ENCODE results near the gene REELD1.
A peak's percentile ranks its signal among the peaks of the same experiment; 100 is the strongest.

REELD1 gene

DNA sequence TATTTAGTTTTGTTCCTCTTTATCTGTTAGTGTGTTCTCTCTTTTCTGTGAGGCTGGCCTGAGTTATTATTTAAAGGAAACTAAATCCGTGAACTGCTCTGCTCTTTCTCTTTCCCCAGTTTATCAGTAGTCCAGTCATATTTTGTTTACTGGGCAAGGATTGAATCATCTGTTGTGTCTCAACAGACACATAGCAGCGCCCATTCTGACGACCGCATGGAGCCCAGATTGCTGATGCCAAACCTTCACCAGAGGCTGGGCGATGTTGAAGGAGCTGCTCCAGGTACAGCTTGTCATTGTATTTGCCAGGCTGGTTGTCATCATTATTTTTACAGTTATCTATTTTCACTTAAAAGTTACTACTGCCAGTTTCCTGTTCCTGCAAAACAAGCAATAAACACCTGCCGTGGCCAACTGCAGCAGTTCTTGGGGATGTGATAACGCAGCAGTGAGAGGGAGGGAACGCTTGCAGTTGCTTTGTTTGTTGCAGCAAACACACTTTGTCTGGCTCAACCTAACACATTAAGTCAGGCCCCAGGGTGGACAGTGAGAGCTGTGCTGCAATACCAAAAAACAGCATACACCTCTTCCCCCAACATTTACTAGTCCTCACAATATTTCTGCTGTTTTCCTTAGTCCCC is 10.1 kb downstream of the REELD1 start:
- DNase-seq (ENCODE audit: low spot score) = no peak

DNA sequence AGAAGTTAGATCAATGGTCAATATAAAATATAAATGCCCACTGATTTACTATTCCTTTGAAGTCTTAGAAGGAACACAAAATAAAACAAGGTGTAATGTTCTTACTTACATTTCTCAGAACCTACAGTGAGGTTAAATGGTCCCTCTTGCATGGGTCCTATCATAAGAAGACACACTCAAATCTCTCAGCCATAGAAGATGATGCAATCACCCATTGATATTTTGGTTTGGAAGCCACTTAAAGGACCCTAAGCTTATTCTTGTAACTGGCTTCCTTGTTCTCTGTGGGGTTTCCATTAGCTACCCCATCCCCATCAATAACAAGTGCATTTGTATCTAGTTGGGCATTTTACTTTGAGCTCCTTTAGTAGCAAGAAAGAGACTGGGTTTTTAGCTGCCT is 15.1 kb downstream of the REELD1 start:
- no peak for DNase-seq (ENCODE audit: low spot score)

DNA sequence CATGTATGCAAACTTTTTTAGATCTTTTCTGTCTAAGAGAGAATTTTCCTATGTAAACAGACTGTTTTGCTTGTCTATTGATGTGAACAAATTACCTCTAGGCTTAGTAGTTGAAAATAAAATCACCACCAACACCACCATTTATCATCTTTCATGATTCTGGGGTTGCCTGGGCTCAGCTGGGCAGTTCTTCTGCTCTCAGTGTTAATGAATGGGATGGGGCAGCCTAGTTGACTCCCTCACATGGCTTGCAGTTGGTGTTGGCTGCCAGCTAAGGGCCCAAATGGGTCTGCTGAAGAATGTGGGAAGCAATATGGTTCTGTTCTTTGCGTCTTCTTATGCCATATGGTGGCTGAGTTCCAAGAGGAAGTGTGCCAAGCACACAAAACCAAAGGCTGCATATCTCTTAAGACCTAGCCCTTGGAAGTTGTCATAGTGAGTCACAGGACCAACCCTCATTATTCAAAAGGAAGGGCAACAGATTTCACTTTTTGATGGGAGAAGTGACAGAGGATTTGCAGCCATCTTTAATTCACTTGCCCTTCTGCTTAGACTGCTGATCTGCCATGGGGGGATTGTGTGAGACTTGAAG is 17.9 kb downstream of the REELD1 start:
- no peak for DNase-seq (ENCODE audit: low spot score)

DNA sequence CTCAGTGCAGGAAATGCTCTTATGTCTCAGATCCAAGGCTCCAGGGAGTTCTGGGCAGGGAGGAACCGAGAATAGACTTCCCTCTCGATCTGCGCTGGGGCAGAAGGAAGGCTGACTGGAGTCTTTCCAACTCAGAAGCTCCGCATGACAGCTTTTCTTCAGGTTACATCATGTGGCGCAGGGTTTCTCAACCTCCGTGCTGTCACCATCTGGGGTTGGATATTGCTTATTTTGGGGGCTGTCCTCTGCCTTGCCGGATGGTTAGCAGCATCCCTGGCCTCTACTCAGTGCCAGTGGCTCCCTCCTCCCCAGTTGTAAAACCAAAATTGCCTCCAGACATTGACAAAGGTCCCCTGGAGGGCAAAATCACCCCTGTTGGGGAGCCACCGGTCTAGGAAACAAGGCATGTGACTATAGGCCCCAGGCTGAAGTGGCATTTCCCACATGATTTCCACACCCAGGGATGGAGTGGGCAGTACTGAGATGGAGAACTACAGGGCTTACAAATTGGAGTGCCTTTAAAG is 21.4 kb downstream of the REELD1 start:
- no peak for DNase-seq (ENCODE audit: low spot score)

DNA sequence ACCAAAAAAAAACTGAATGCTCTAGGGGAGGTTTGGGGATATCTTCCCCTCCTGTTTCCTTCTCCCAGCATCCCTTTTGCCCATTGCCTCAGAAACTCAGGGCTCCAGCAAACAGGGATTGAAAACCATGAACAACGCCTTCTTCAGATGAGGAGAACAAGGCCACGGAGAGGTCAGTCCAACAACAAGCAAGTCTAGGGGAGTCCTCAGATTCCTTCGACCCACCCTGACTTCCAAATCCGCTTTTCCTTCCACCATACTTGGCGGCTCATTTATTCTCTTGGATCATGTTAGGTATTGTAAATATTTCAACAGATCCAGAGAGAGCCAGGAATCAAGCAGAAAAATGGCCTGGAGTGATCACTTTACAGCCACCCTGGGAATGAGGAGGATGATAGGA is 21.9 kb downstream of the REELD1 start:
- DNase-seq (ENCODE audit: low spot score) = no peak

DNA sequence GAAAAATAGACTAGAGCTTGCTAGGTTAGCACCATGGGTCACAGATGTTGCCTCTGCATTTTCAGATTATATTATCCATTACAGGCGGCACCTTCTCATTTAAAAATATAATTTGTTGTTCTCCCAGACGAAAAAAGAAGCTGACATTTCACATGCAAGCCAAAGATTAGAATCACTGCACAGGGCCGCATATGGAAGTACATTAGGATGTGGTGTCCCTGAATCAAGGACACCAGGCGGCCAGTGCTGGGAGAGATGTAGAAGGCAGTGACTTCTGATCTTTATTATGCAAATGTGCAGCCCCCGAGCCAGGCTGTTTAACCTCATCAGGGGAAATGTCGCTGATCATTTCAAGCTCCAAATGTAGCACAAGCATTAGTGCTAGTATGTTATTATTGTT is 22.8 kb downstream of the REELD1 start:
- no peak for DNase-seq (ENCODE audit: low spot score)

DNA sequence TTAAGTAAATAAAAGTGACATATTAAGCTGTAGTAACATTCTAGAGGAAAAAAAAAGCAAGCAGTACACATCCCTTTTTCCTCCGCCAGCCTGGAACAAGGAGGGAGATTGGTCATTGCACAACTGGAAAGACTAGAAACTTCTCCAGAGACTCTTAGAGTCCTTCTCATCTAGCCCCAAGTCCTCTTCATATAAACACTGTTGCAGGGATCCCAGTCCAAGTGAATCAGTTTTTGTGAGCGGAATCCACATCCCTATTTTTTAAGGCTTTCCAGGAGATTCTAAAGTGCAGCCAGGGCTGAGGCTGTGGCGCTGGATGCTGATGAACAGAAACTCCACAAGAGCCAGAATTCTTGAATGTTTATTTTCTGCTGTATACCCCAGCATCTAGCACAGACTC is 23.8 kb downstream of the REELD1 start:
- no peak for DNase-seq (ENCODE audit: low spot score)

DNA sequence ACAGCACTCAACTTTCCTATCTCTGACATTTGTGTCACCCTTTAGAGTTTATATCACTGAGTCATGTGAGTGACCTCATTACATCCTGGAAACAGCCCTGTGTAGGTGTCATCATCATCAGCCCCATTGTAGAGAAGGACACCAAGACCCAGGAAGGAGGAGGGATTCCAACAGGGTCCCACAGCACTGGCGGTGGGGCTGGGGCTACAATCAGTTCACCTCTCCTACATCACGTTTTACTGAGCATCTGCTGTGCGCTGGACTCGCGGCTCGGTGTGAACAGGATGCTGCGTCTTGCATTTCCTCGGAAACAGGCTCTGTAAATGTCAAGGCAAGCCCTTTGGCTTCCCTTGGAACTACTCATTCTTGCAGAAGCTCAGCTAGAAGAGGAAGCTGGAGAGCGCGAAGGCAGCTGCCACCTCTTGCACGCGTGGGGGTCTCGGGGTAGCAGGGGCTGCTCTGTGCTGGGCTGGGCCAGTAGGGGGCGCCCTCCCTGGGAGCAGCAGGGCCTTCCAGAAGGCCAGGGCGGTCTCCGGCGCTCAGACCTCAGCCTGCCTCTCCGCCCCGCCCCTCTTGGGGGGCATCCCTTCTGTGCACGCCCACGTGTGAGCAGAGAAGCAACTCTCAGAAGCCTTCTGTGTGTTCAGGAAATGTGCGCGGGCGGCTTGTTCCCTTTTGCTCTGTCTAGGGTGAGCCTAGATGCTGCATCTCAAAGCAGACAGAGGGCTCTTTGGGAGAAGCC is 29.0 kb downstream of the REELD1 start:
- peak; percentile 18 for DNase-seq (ENCODE audit: low spot score)

DNA sequence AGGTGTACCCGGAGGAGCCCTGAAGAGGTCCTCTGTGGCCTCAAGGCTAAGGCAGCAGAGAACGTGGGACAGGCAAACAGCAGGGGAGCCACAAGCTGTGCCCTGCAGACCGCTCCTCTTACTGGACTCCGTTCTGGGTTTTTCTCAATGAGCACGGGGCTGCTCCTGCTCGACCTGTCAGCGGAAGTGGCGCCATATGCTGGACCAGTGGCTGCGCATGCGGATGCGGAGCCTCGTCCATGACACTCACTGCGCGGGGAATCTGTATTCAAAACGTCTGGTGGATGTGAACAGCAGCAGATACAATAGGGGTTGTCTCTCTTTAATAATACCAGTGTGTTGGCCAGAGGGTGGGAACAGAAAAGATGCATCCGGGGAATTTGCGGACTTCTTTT is 29.5 kb downstream of the REELD1 start:
- DNase-seq (ENCODE audit: low spot score) = no peak

DNA sequence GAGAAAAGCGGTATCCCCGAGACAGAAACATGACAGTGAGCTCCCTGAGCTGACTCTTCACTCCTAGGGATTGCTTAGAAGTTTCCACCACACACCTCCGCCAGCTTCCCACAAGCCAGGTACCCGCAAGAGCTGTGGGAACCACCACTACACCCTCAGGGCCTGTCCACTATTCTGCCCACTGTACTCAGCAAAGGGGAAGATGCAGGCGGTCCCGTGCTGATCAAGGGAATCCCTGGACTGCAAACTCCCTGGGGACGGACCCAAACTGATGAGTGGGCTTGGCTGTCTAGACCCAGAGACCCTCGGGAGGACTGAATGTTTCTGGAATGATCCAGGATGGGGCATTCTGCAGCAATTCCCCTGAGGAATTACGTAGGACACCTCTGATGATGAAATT is 30.2 kb downstream of the REELD1 start:
- no peak for DNase-seq (ENCODE audit: low spot score)

DNA sequence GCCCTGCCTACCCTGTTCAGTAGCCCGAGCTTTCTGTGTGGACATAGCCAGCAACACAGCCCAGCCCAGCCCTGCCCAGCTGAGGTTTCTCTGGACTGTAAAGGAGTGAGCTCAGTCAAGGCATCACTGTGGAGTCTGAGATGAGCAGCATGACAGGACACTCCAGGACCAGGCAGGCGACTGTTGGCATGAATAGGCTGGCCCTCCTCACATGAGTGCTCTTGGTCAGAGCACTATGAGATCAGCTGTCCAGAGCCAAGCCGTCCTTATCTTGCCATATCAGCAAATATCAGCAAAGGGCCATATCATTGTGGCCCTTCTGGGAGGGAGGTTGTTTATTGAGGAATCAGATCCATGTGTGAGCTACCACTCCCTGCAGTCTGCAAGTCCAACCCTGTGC is 30.9 kb downstream of the REELD1 start:
- no peak for DNase-seq (ENCODE audit: low spot score)

DNA sequence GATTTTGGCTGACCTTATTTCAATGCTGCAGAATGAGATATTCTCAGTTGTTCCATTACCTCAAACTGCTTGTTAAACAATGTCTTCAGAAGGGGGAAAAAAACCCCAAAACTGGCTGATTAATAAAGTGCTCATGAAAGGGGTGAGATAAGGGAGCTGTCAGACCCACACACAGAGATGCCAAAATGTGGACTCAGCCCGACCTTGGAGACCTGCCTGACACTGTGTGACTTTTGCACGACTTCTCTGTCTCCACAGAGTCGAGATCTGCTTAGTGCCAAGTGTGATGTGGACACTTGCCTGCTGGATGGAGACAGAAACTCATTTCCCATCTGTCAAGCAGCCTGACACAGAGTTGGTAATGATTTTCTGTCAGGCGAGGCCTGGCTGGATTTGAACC is 31.5 kb downstream of the REELD1 start:
- no peak for DNase-seq (ENCODE audit: low spot score)

DNA sequence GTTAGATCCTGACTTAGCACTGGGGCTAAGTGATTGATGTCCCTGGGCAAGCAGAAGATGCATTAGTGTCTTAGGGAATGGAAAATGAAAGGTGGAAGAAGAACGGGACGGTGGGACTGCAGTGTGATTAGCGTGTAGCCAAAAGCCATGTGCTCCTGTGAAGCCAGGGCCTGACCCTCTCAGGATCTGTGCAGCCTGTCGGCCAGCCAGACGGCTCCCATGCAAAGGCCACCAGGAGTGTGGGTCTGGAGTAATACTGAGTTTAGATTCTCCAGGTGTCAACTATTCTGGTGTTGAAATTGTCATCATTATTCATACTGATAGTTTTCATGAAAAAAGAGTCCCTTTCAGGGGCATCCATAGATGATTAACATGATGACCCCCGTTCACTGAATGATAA is 32.0 kb downstream of the REELD1 start:
- DNase-seq (ENCODE audit: low spot score) = no peak

DNA sequence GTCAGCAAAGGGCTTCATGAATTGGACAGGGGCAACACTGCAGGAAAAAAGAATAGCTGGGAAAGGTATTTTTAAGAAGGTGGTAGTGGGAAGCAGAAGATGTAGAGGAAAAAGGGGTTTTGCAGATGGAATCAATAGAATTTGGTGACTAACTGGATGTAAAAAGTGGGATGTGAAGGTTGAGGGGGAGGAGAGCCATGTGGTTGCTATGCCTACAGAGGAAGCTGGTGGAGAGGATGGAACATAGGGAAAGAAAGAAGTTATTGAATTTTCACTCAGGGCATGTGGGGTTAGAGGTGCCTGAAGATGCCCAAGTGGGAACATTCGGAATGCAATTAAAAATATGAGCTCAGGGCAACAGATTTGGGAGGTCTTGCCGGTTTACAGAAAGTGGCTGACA is 33.0 kb downstream of the REELD1 start:
- DNase-seq (ENCODE audit: low spot score) = no peak

DNA sequence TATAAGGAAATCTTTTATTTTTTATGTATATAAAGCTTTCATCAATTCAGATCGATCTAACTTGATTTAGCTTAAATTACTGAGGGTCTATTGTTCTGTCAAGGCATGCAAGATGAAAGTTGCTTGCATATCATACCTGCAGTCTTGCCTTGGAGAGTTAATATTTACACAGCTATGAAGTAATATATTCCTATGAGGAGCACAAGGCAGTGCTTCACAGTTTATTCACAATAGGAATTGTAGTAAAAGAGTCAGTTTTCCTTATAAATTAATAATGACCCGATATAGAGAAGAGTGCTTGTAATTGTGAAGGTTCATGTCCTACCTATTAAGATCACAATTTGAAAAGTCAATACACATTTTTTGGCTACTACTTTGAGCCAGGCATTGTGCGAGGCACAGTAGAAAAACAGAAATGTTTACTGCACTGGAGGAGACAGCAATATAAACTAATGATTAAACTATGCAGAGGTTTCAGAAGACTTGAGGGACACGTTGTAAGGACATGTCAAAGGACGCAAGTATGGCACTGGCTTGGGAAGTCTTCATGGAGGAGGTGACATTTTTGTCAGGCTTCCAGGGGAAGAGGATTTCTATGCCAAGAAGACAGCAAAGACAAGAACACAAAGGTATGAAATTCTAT is 38.8 kb downstream of the REELD1 start:
- DNase-seq (ENCODE audit: low spot score) = no peak

DNA sequence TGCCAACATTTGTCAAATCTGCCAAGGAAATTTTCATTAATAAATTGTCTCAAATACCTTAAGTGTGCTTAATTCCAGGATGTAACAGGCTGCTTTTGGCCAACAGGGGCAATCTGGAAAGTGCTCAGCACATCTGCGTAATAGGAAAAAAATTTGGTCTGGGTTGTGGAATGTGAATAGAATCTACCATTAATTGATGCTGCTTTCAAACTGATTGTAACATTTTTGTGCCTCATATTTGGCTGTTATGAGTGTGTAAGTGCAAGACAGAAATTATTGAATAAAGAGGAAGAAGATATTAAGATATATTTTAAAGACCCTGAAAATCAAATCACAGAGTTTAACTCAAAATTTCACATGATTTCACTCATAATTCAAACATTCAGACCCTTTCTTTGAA is 41.1 kb downstream of the REELD1 start:
- no peak for DNase-seq (ENCODE audit: low spot score)

DNA sequence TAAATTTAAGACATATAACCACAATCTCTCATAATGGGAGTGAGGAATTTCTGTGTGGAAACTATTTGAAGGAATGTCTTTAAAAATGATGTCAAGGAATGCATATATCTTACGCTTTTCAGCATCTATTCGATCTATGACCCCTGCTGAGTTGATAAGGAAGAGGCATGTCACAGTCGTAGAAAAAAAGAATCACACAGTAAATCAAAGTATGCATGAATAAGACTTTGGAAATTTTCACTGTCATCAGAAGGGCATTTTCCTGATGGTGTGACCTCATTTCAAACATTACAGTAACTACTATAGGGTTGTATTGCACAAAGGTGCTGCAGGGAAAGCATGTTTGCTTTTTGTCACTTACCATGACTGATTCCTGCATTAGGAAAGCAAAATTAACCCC is 41.5 kb downstream of the REELD1 start:
- DNase-seq (ENCODE audit: low spot score) = no peak

DNA sequence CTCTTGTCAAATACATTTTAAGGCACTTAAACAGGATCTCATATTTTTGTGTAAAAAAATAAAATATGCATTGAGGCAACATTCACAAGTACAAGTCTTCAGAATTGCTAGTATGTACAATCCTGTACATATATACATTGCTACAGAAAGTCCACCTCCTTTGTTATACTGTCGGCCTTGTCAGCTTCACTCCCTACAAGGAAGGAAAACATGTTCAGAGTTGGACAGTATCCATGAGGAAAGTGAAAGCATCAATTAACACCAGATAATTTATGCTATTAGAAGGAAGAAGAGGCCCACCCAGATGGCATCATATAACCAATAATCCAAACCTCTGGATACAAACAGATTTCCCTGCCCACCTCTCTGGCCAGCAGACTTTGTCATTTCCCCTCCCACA is 42.0 kb downstream of the REELD1 start:
- DNase-seq (ENCODE audit: low spot score) = no peak

DNA sequence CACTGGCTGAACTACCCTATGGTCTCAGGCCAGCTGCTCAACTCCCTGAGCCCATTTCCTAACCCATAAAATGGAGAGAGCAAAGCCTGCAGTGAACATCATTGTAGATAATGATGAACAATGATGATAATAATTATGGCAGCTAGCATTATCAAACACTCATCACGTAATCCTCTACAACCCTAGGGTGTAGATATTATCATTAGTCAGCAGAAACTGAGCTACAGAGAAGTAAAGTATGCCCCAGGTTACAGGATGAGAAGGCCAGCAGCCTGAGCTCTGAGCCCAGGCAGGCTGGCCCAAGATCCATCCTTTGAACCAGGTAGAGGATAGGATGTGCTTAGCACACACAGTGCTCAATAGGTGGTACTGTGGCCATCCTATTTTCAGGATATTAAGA is 43.2 kb downstream of the REELD1 start:
- DNase-seq (ENCODE audit: low spot score) = no peak

DNA sequence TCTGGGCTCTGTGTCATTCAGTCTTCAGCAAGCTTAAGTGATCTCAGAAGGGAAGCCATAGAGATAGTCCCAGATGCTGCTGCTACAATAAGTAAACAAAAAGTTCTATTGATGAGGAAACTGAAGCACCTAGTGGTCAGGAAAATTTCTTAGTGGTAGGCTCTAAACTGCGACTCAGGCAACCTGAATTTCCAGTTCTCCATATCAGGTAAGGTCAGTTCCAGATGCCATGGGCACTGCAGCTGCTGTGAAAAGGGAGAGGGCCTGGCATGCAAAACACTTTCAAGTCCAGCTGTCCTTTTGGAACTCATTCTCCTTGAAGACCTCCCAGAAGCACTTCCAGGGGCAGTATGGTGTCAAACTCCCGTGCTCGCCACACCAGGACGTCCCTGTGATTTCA is 46.2 kb downstream of the REELD1 start:
- no peak for DNase-seq (ENCODE audit: low spot score)

DNA sequence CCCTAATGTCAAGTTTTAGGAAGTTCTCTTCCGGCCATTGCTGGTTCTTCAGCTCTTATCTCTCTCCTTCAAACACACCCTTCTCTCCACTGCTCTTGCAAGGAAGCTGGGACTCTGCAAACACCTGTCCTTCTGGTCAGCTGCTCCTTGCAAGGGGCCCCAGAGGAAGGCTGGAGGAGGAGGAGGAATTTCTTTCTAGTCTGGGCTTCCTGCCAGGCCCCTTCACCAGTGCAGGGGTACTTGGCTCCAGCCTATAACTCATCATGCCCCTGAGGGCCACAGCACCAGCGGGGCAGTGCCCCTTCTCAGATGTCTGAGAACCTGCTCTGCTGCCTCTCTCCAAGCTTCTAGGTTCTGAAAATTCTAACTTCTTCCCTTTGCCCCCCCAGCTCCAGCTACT is 46.7 kb downstream of the REELD1 start:
- no peak for DNase-seq (ENCODE audit: low spot score)

DNA sequence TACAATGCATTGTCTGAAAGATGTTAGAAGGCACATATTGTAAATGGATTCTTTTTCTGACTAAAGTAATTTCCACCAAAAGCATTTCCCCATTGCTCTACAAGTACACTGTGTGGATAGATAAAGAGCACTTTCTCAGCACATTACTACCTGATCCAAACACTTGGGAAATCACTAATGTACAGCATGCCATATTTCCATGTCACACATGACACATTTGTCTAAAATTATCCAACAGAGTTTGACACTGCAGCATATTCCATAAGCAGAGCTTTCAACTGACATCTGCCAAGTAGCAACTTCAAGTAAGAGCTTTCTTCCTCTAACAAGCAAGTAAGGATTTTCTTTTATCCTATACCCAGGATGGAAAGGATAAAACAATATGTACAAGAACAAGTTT is 49.5 kb downstream of the REELD1 start:
- DNase-seq (ENCODE audit: low spot score) = no peak

DNA sequence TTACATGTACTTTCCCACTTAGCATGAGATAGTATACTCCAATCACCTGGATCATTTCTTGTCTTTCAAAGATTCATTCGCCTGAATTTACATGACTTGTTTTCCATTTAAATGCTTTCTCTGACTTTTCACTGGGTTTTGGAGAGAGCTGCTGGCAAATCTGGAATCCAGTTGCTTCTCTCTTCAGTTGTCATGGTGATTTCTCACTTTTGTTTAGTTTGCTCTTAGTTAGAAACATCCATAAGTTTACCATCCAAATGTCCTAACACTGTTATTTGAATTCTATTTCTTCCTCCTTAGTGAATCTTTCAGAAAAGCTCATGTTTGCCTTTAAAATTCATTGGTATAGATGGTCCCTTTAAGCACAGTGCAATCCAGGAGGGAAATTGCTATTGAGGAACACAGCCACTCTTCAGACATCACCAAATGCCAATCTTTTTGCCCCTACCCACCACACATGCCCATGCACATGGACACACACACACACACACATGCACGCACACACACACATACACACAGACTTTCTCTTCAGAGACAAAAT is 51.7 kb downstream of the REELD1 start:
- no peak for DNase-seq (ENCODE audit: low spot score)
